Right hindlimb (tissue), 1 donor: ENCODE measurements around the gene GNA14.
"Not testable (repeated sequence)": the region's sequence is repeated elsewhere in the genome, so short reads cannot be mapped to it uniquely, and the experiment has no call there.

ENCODE experiments used
- DNase-seq: peaks from one replicate; pipeline ENCODE4 v3.0.0-alpha.2; 2018

Gene GNA14

DNA sequence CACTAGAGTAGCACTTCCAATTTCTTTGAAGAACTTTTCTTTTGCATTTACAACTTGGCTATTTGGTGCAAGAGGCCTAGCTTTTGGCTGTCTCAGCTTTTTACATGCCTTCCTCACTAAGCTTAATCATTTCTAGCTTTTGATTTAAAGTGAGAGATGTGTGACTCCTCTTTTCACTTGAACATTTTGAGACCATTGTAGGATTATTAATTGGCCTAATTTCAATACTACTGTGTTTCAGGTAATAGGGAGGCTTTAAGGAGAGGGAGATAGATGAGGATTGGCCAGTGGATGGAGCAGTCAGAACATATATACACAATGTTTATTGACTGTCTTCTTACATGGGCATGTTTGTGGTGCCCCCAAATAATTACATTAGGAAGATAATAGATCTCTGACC, 161.7 kb downstream of the GNA14 start:
- no peak for DNase-seq

DNA sequence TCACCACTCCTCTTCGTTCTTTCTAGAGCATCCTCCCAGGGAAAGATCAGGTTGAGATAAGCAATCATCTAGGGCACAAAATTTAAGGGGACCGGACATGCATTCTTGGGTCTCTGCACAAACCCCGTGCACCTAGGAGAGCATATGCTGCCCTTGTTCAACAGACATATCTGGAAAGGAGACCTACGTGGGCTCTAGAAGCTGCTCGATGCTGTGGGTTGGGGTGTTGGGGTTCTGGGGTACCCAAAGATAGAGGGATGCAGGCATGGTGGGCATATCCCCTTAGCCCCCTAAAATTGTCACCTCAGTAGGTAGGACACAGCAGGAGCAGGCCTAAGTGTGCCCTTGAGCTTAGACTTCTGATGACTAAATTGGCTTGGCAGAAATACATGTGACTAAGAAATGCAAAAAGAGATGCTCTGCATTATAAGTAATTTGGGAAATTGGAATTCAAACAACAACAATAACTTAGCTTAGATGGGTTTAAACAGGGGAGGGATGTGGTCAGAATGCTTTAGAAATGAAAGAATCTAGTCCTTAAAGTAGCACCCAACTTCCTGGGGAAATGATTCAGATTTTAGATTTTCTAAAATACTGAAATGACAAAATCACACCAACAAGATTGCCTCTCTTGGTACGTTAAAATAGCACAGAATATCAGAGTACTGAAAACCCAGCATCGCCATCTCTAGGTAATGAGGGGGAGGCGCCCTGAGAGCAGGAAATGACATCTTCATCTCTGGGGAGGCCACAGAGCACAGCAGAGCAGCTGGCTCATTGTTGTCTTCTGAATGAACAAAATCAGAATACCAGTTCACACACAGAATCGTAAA, 172.3 kb downstream of the GNA14 start:
- DNase-seq, result peak; percentile 42

DNA sequence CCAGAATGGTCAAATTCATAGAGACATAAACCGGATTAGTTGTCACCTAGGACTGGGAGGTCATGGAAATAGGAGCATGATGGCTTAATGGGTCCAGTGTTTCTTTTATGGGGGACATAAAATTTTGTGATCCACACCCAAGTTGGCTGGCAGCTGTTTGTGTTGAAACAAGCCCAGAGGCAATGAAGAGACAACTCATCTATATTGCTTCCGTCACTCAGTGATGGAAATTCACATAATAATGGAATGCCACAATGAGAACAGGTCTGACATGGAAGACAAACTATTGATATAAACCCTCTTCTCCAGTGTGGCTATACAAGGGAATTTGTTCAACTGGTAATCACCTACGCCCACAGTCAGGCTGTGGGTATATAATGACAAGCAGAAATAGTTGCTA, 173.2 kb downstream of the GNA14 start:
- DNase-seq, result no peak

DNA sequence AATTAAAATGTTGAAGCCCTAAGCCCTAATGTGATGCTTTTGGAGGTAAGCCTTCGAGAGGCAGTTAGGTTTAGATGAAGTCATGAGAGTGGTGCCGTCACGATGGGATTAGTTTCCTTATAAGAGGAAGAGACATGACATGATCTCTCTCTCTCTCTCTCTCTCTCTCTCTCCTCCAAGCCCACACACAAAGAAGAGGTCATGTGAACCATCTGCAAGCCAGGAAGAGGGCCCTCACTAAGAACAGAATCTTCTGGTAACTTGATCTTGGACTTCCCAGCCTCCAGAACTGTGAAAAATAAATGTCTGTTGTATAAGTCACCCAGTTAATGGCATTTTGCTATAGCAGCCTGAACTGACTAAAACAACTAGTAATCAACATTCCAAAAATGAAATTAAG, 175.5 kb downstream of the GNA14 start:
- no peak for DNase-seq

DNA sequence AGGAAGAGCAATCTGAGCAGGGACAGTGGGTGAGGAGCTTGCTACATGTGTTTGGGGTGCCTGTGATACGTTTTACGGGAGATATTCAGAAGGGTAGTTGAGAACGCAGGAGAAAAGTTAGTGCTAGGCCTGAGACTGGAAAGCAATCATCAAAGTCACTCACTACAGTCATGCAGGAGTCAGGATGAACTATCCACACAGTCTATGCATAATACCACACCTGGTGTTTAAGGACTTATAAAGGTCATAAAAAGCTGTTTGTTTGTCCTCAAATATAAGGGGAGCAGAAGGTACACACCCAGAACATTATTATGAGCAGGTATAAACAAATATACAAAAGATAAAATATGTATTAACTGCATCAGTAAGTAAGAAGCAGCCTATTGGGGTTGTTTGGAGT, 176.6 kb downstream of the GNA14 start:
- no peak for DNase-seq

DNA sequence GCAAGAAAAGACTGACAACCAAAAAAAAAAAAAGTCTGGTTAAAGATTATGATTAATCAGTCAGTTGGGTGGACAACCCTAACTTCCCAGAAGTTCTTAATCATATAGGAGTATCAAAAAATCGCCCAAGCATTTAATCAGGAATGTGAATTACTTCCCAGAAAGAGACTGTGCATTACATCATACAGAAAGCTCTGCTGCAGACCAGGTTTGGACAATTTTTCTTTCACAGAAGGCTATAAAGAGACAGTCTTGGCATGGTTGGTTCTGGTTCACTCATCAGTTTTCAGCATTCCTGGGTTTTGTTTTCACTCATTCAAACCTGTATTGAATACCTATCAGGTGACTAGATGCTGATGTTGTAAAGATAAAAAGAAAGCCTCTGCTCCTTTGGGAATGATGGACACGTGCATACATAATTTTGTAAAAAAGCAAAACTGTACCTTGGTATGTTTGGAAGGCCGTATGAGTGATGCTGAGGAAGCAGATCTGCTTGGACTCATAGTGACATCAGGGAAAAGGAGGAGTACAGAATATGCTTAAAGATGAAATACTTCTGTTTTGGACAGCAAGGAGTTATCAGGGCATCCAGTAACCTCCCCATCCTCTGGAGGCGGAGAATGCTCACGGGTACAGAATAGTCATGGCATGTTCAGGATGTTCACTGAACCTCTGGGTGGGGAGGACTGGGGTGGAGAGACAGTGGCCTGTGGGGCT, 178.4 kb downstream of the GNA14 start:
- DNase-seq, result no peak

DNA sequence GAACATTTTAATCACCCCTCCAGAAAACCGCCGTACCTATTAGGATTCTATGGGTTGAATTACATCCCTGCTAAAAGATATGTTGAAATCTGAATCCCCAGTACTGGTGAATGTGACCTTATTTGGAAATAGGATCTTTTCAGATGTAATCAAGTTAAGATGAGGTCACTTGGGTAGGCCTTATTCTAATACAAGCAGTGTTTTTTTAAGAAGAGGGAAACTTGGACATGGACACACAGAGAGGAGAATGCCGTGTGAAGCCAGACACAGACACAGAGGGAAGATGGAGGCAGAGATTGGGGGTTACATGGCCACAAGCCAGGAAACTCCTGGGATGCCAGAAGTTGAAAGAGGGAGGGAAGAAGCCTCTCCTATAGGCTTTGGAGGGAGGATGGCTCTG, 183.5 kb downstream of the GNA14 start:
- no peak for DNase-seq

DNA sequence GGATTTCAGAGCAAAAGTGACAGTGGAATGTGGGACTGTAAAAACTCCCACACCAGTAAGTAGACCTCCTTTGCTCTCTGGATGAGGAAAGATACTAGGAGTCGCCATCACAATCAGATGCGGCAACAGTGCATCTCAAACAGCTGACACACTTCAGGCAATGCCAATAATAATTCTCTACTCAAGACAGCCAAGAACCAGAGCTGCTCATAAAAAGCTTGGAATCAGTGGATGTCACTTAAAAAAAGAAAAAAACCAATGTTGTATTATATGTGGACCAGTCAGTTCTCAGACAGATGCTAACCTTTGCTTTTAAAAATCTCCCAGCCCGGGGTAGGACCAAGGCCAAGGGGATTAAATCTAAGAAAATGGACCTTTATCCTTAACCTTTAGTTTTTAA, 185.0 kb downstream of the GNA14 start:
- DNase-seq, result no peak

DNA sequence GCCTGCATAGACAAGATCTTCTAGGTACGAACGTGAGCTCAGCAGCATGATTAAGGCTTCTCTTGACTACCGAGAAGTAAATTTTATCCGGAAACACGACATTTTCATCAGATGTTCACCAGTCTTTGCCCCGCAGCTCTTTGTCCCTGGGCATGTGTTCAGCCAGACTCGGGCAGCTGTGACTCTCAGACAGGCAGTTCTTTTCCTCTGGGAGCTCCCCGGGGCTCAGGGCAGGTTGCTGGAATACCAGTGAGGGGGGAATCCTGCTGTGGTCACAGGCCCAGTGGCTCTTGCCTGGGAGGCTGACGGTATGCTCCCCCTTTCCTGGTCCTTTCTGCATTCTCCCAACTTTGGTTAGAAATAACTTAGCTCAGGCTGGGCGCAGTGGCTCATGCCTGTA, 186.1 kb downstream of the GNA14 start:
- DNase-seq, result no peak

DNA sequence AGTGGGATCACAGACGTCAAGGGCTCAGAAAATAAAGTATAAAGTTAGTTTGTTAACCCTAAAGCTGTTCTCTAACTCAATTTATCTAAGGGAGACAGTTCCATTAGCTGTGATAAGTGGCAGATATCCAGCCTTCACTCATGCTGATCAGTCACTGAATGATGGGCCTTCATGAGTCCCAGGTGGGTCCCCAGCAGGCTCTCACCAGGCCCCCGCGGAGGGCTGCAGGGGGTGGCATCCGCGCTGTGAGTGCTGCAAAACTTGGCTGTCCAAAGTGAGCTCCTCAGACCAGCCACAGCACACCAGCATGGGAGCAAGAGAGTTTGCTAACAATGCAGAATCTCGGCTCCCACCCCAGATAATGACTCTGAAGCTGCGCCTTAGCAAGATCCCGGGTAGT, 187.2 kb downstream of the GNA14 start:
- DNase-seq, result no peak

DNA sequence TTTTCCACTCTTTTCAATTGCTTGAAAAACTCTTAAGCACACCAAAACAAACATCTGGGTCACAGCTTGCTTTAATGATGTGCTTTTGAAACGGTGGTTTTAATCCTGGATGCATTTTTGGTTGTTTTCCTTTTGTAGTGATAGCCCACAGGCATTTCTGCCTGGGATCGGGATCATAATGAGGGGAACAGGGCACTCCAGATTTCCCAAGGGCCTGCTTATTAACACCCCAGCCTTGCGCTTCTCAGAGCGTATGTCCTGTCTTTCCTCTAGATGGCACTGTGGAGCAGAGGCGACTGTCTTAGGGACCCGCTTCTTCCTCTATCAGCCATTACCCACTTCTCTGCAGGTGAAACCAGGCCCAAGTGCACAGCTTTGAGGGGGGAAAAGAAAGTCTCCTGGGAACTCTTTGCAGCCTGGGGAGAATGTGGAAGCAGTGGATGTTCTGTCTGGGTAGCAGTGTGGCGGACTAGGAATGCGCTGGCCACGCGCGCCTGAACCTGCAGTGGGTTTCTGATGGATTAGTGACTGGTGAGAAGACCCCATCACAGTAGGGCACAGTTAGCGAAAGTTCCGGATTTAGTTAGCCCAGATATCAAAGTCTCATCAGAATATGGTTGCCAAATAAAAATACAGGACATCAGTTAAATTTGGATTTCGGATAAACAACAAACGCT, 190.1 kb downstream of the GNA14 start:
- DNase-seq, result peak; percentile 55

DNA sequence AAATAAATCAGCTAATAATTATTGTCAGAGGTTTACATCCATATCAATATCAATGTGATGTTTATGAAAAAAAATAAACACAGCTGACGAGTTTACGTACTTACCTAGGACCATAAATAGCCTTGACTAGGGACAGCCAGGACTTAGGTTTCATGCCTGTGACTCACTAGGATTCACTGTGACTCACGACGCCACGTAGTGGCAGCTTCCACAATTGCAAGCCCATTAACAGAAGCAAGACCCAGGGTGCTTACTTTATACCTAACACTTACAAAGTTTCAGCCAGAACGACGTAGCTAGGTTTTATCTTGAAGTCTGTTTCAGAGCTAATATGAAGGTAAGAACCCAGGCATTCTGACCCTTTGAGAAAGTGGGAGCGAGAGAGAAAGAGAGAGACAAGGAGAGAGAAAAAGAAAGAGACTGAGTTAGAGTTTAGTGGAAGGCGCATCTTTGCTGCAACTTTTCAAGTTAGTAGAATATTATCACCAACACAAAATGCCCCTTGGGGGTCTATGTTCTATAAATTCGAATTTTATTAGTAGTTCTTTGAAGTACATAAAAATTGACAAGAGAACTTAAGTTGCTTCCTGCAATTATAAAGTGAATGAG, 191.2 kb downstream of the GNA14 start:
- peak; percentile 84 for DNase-seq

DNA sequence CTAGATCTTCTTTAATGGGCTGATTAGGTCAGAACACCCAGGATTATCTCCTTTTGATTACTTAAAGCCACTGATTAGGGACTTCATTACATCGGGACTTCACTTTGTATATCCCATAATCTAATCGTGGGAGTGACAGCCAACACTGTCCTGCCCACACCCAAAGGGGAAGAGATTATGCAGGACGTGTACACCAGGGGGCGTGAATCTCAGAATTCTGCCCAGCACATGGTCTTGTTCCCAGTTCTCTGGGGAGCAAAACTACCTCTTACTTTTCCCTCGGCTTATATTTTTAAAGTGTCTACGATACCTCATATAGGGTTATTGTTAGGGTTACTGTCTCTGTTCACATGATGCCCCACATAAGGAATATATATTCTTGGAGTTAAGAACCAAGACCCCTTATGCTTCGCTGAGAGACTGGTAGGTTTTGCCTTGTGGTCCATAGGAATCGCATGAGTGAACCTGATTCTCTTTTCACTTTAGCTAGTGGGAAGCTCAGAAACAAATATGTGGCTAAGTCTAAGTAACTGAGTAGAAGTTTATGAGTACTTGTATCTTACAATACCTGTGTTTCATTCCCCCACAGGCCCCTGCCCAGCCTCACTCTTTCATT, 192.7 kb downstream of the GNA14 start:
- no peak for DNase-seq

DNA sequence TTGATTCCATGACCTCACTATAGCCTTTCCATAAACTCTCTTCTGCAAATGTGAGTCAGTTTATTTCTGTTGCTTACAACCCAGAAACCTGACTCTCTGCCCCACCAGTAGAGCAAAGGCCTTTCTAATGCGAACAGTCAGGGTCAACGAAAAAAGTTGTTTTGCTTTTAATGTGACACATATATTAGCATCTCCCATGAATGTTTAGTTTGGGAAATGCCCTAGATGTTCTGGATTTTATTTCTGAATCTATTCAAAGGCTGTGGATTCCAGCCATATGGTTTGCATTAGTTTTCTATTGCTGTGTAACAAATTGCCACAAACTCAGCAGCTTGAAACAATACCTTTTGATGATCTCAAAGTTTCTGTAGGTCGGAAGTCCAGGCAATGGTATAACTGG, 193.5 kb downstream of the GNA14 start:
- no peak for DNase-seq

DNA sequence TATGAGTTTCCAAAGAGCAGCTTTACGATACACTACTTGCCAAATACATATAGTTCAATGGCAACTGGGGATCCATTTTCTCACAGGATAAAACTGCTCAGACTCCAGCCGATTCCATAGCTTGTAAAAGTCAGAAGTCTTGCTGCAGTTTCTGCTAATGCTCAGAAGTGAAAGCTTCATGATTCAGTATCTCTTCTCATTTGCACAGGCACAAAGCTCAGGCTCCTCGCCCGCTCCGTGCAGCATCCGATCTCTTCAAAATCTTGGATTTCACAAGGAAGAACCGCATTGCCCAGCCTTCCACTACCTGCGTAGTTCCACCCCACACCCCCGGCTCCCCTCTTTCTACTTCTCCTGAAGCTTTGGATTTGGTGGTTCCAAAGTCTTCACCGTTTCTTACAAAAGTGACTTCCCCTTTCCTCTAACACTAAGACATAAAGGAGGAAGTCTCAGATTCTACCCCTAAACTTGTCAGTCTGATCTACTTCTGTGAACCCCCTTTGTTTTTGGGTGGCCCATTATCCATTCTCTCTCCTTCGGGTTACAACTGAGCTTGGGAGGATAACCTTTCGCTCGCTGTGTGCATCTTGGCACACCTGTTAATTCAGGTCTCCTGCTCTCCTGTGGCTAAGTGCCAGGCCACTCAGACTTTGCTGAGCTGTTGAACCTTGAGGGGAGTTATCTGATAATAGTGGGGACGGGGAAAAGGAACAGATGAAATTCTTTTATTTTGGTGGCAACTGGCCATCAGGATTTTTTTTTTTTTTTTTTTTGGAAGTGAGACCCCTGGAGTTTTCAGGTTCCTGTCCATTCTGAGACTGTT, 194.1 kb downstream of the GNA14 start:
- no peak for DNase-seq

DNA sequence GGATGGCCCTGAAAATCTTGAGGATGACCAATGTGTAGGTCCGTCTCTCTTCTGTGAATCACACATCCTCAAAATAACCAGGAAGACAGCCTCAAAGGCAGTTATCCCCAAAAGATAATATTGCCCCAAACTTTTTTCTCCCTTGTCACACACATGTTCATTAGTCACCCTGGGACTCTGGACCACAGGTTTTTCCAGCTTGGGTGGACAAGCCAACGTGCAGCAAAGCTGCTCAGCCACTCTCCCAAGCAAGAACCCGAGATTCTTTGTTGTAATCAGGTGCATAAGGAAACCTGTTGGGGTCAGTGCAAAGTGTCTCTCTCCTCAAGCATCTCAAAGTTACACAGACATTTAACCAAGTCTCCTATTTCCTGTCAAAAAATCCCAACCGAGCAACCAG, 196.6 kb downstream of the GNA14 start:
- DNase-seq, result no peak

DNA sequence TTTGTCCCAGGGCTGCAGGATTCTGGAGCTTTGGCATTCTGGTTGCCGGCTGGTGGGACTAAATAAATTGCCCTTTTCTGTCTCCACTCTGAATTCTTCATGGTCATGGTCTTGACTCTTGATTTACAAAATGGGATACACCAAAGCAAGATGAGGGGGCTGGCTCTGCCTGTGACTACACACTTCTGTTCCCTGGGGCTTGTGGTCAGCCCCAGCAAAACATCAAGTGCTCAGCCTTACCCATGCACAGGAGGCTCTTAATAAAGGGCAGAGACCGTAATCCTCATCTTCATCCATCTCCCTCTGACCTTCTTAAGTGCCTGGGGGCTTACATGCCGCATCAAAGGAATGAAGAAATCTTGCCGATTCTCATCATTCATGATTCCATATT, 198.0 kb downstream of the GNA14 start:
- DNase-seq, result no peak

DNA sequence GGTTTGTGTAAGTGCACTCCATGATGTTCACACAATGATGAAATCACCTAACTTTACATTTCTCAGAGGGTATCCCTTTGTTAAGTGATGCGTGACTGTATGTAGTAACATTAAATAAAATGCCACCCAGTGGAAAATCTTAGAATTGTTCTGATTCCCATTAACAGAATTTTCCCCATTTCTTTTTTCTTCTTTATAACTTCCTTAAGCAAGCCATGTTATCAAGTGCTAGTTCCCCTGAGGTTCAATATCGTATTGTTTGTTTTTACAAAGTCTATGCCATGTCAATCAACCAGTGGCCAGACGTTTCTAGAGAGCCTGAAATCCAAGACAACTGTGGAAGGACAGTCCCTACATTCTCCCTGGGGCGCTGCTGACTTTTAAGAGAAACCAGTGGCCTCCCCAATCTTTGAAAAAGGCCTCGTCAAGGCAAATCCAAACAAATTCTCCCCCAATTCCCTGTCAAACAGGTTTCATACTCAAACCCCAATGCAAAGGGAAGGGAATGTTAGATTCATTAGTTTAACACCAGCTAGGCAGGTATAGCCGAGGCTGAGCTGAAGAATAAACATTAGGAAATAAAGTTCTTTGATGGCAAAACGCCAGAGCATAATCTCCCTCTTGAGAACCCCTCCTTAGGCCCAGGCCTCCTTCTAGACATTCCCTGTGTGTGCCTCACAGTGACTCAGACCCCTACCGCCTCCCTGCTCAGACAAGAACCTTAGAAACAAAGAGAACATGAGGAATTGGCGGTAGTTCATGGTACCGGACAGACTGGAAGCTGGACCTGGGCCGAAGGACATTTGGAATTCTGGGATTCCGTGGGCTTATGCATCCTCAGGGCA, 198.7 kb downstream of the GNA14 start:
- DNase-seq, result no peak

DNA sequence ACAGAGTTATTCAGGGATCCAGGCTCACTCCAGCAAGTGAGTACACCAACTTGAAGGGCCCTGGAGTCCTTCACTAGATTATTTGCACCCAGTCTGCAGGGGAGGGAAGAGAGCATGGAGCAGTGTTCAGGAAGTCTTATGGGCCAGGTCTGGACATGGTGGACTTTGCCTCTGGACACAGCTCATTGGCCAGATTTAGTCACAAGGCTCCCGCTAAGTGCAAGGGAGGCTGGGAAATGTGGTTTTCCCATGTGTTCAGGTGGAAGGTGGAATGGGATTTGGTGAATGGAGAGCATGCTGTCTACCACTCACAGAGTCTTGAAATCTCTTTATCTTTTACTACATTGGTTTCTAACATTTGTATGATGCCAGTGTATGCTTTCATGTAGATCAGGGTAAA, 200.5 kb downstream of the GNA14 start:
- DNase-seq, result no peak

DNA sequence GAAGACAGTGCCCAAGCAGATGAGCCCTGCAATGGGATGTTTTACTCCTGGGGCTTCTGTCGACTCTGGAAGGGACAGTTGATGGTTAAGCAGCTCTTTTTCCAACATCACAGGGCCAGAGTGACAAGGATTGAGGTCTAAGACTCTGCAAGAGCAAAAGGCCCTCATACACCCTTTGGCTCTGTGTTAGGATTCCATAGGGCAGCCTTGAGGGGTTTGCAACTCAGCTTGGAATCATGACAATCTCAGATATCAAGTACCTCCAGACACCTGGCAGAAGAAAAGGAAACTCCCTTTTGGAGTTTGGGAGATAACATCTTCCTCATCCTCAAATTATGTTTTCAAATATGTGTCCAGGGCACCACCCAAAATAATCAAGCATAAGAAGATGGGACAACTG, 205.7 kb downstream of the GNA14 start:
- DNase-seq, result no peak

DNA sequence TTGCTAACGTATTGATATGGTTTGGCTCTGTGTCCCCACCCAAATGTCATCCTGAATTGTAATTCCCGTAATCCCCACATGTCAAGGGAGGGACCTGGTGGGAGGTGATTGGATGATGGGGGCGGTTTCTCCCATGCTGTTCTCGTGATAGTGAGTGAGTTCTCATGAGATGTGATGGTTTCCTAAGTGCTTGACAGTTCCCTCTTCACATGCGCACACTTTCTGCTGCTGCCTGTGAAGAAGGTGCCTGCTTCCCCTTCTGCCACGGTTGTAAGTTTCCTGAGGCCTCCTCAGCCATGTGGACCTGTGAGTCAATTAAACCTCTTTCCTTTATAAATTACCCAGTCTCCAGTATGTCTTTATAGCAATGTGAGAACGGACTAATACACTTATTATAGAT, 207.0 kb downstream of the GNA14 start:
- DNase-seq, result not testable (repeated sequence)
